HAP-1 (cell line): ENCODE measurements around the gene KCNMA1.
"Not testable (repeated sequence)": the region's sequence is repeated elsewhere in the genome, so short reads cannot be mapped to it uniquely, and the experiment has no call there.

ENCODE experiments used
- DNase-seq, 2 experiments: peaks; one replicate each; pipeline ENCODE4 v3.0.0-alpha.2; 2016 to 2020; ENCODE audit warnings: low spot score in 2 of 2
- H3K27me3 ChIP-seq: fragments of 250-450 bp; sonication (Bioruptor Pico); 2 replicates; pipeline ENCODE4 v1.5.1; 2020; ENCODE audit warnings: low read depth, mild to moderate bottlenecking, moderate library complexity
- H3K36me3 ChIP-seq: fragments of 250-450 bp; sonication (Bioruptor Pico); replicated peaks from 2 replicates; pipeline ENCODE4 v1.5.1; 2020; ENCODE audit warnings: mild to moderate bottlenecking
- H3K4me1 ChIP-seq: fragments of 250-450 bp; sonication (Bioruptor Pico); 2 replicates; pipeline ENCODE4 v1.5.1; 2020; ENCODE audit warnings: mild to moderate bottlenecking
- H3K4me3 ChIP-seq: fragments of 250-450 bp; sonication (Bioruptor Pico); 2 replicates; pipeline ENCODE4 v1.5.1; 2020; ENCODE audit warnings: mild to moderate bottlenecking, moderate library complexity
- H3K9me3 ChIP-seq: fragments of 250-450 bp; sonication (Bioruptor Pico); 2 replicates; pipeline ENCODE4 v1.5.1; 2020; ENCODE audit warnings: mild to moderate bottlenecking, moderate library complexity
- in situ Hi-C: fragments of 300-500 bp; cut with MboI; formaldehyde crosslinking; loops from 3 replicates; pipeline ENCODE4 v1.14.3; 2020; ENCODE audit warnings: low sequenced_read_pairs, inconsistent platforms, mixed read lengths

Gene KCNMA1

DNA sequence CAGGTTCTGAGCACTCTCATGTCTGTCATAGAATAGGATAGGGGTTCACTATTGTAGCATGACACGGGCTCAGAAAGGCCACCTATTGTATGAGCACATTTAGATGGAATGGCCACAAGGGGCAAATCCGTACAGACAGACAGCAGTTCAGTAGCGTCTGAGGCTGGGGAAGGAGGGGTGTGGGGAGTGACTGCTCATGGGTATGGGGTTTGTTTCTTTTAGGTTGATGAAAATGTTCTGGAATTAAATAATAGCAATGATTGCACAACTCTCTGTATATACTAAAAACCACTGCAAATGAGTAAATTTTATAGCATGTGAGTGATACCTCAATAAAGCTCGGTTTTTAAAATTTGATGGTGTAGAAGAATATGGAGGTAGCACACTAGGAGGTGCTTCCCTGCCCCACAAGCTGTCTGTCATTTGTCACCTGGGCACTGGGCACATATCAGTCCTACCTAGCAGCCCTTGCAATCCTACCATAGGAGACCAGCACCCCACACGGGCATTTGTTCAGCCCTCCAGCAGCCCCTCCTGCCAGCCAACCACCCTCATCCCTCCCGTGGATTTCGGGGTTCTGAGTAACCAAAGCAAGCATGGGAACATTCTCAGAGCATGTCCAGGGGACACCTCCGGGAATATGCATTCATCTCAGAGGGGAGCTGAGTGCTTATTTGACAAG is 35.2 kb downstream of the KCNMA1 start:
- in situ Hi-C loops = no loop called here
- Histone ChIP-seq H3K4me3 (no peak overlapping the region), H3K4me1 (no peaks in the 10 kb centered on the region), H3K9me3 (no peaks in the 10 kb centered on the region), H3K27me3 (peaks cover 14% of the 10 kb centered on the region; the same call in 1 of the 2 replicates), H3K36me3 (no peaks in the 10 kb centered on the region)
- DNase-seq = no peak

- in situ Hi-C loops = no loop called here
- H3K4me1 ChIP-seq = no peaks in the 10 kb centered on the region
- H3K9me3 ChIP-seq = no peaks in the 10 kb centered on the region
- no peak overlapping the region for H3K4me3 ChIP-seq
- H3K27me3 ChIP-seq = peaks cover 12% of the 10 kb centered on the region; the same call in 1 of the 2 replicates
- no peaks in the 10 kb centered on the region for H3K36me3 ChIP-seq
- no peak for DNase-seq
Observed at GRCh38 chr10:77601488-77601887, 36.1 kb downstream of the KCNMA1 start.

- no peaks in the 10 kb centered on the region for H3K36me3 ChIP-seq
- no peak for DNase-seq
- no peaks in the 10 kb centered on the region for H3K4me1 ChIP-seq
- peaks cover 12% of the 10 kb centered on the region; the same call in 1 of the 2 replicates for H3K27me3 ChIP-seq
- in situ Hi-C loops = no loop called here
- no peak overlapping the region for H3K4me3 ChIP-seq
- H3K9me3 ChIP-seq = no peaks in the 10 kb centered on the region
Observed at GRCh38 chr10:77600640-77601039, 37.0 kb downstream of the KCNMA1 start.

GRCh38 chr10:77599651-77600050 is 38.0 kb downstream of the KCNMA1 start:
- Histone ChIP-seq H3K9me3 (no peaks in the 10 kb centered on the region), H3K4me3 (no peak overlapping the region), H3K4me1 (no peaks in the 10 kb centered on the region), H3K36me3 (no peaks in the 10 kb centered on the region), H3K27me3 (peaks cover 12% of the 10 kb centered on the region; the same call in 1 of the 2 replicates)
- DNase-seq = no peak
- in situ Hi-C loops = no loop called here

- in situ Hi-C loops = no loop called here
- no peaks in the 10 kb centered on the region for H3K4me1 ChIP-seq
Observed at GRCh38 chr10:77598606-77599005, 39.0 kb downstream of the KCNMA1 start.

DNA sequence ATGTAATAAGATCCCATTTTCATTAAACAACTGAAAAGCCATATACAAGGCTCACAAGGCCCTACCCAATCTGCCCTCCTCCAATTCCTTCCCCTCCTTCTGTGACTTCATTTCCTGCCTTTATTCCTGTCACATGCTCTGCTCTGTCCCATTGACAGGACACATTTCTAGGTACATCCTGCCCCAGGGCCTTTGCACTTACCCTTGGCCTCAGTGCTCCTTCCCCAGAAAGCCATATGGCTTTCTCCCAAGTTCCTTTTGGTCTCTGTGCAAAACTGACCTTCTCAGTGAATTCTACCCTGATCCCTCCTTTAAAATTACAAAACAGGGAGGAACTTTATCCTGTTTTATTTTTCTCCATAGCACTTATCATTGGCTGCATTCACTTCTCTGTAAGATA is 40.0 kb downstream of the KCNMA1 start:
- in situ Hi-C loops = no loop called here
- no peaks in the 10 kb centered on the region for H3K4me1 ChIP-seq
- no peak overlapping the region for H3K4me3 ChIP-seq
- no peak for DNase-seq
- H3K27me3 ChIP-seq = peaks cover 2% of the 10 kb centered on the region; the same call in 1 of the 2 replicates
- no peaks in the 10 kb centered on the region for H3K9me3 ChIP-seq
- no peaks in the 10 kb centered on the region for H3K36me3 ChIP-seq

More at GRCh38 chr10:77598606-77599005, 39.0 kb downstream of the KCNMA1 start:
- H3K4me3 ChIP-seq = no peak overlapping the region
- H3K9me3 ChIP-seq = no peaks in the 10 kb centered on the region
- peaks cover 8% of the 10 kb centered on the region; the same call in 1 of the 2 replicates for H3K27me3 ChIP-seq
- DNase-seq = no peak
- no peaks in the 10 kb centered on the region for H3K36me3 ChIP-seq

GRCh38 chr10:77594471-77594783 is 43.2 kb downstream of the KCNMA1 start:
- Histone ChIP-seq H3K36me3 (no peaks in the 10 kb centered on the region), H3K4me1 (no peaks in the 10 kb centered on the region), H3K27me3 (no peaks in the 10 kb centered on the region), H3K9me3 (no peaks in the 10 kb centered on the region), H3K4me3 (no peak overlapping the region)
- in situ Hi-C loops = no loop called here
- DNase-seq = no peak

- in situ Hi-C loops = no loop called here
- H3K4me1 ChIP-seq = no peaks in the 10 kb centered on the region
- no peaks in the 10 kb centered on the region for H3K9me3 ChIP-seq
- no peak overlapping the region for H3K4me3 ChIP-seq
- H3K27me3 ChIP-seq = no peaks in the 10 kb centered on the region
- no peak for DNase-seq
- H3K36me3 ChIP-seq = no peaks in the 10 kb centered on the region
Observed at GRCh38 chr10:77593771-77594470, 43.7 kb downstream of the KCNMA1 start.

GRCh38 chr10:77592946-77593636 is 44.5 kb downstream of the KCNMA1 start:
- in situ Hi-C loops = no loop called here
- Histone ChIP-seq H3K27me3 (no peaks in the 10 kb centered on the region), H3K36me3 (no peaks in the 10 kb centered on the region), H3K4me3 (no peak overlapping the region), H3K4me1 (no peaks in the 10 kb centered on the region), H3K9me3 (no peaks in the 10 kb centered on the region)
- DNase-seq = no peak

- H3K9me3 ChIP-seq = no peaks in the 10 kb centered on the region
- H3K4me1 ChIP-seq = no peaks in the 10 kb centered on the region
- in situ Hi-C loops = no loop called here
- no peaks in the 10 kb centered on the region for H3K36me3 ChIP-seq
- H3K4me3 ChIP-seq = no peak overlapping the region
- DNase-seq = no peak
- no peaks in the 10 kb centered on the region for H3K27me3 ChIP-seq
Observed at GRCh38 chr10:77592510-77592909, 45.1 kb downstream of the KCNMA1 start.

DNA sequence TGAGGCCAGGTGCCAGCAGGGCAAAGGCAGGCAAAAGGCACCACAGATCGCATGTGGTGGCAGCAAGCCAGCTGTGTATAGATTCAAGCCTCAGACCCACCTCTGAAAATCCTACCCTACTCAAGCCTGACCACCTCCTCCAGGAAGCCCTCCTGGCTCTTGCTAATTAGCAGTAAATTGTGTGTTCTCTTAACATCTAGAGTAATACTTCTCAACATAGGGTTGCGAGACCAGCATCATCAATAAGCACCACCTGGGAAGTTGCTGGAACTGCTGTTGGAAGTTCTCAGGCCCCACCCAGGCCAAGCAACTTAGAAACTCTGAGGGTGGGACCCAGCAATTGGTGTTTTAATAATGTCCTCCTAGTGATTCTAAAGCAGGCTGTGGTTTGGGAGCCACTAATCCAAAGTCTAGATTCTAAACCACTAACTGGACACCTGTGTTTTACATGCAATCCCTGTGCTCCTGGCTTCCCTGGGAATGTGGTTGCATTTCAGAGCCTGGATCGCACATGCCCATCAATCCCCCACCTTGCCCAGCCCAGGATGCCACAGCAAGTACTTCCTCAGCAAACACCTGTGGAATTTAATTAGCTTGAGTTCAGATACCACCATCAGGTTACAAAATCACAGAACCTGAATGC is 46.2 kb downstream of the KCNMA1 start:
- Histone ChIP-seq H3K4me1 (no peaks in the 10 kb centered on the region), H3K27me3 (no peaks in the 10 kb centered on the region), H3K4me3 (no peak overlapping the region), H3K9me3 (no peaks in the 10 kb centered on the region), H3K36me3 (no peaks in the 10 kb centered on the region)
- DNase-seq = no peak
- in situ Hi-C loops = no loop called here

GRCh38 chr10:77590344-77591237 is 47.0 kb downstream of the KCNMA1 start:
- no peak for DNase-seq
- no peaks in the 10 kb centered on the region for H3K4me1 ChIP-seq

GRCh38 chr10:77589703-77590102 is 47.9 kb downstream of the KCNMA1 start:
- H3K4me1 ChIP-seq, H3K27me3 ChIP-seq, in situ Hi-C loops, H3K9me3 ChIP-seq, DNase-seq, H3K4me3 ChIP-seq, H3K36me3 ChIP-seq: not testable (repeated sequence)

More at GRCh38 chr10:77590344-77591237, 47.0 kb downstream of the KCNMA1 start:
- H3K9me3 ChIP-seq = no peaks in the 10 kb centered on the region
- in situ Hi-C loops = no loop called here
- no peaks in the 10 kb centered on the region for H3K27me3 ChIP-seq
- H3K36me3 ChIP-seq = no peaks in the 10 kb centered on the region
- no peak overlapping the region for H3K4me3 ChIP-seq
